MCF 10A (cell line): Measurements from ENCODE around the gene POLN. TPM values are rescaled to one million over a fixed set of nuclear protein-coding genes. Genes with fewer than 3 reads are reported as not detected.

Experiments used
- BruUV-seq: library from RNA; stranded (reverse); fragments of 400-500 nt; replicated peaks from 2 replicates; lab custom pipeline; 2021; lab: Mats Ljungman, UMichigan
- CTCF ChIA-PET: fragments of 300-600 bp; sonication (Branson Sonifier 250); formaldehyde crosslinking; extraction: SDS; loops from one replicate; lab custom pipeline; 2021; ENCODE audit warnings: antibody characterized with exemption, inconsistent platforms; lab: Yijun Ruan, JAX
- POLR2A ChIA-PET: fragments of 300-600, 350-650 bp; sonication (Branson Sonifier 250); formaldehyde crosslinking; extraction: SDS; loops from one replicate; lab custom pipeline; 2020; ENCODE audit warnings: antibody characterized with exemption, inconsistent platforms; lab: Yijun Ruan, JAX
- DNase-seq: peaks from one replicate; pipeline ENCODE4 v3.0.0-alpha.2; 2018; ENCODE audit not compliant: unreplicated experiment
- H3K27ac Mint-ChIP-seq: one replicate; pipeline ENCODE4 v1.8.0; 2022; ENCODE audit warnings: mild to moderate bottlenecking, low read depth, mixed read lengths; ENCODE audit not compliant: unreplicated experiment
- H3K27me3 Mint-ChIP-seq: one replicate; pipeline ENCODE4 v1.8.0; 2022; ENCODE audit warnings: mixed read lengths; ENCODE audit not compliant: insufficient read depth, unreplicated experiment
- H3K36me3 Mint-ChIP-seq: one replicate; pipeline ENCODE4 v1.8.0; 2022; ENCODE audit warnings: mild to moderate bottlenecking, moderate library complexity, mixed read lengths; ENCODE audit not compliant: insufficient read depth, unreplicated experiment
- H3K4me1 Mint-ChIP-seq: one replicate; pipeline ENCODE4 v1.8.0; 2022; ENCODE audit warnings: mixed read lengths; ENCODE audit not compliant: insufficient read depth, unreplicated experiment
- H3K4me3 Mint-ChIP-seq: one replicate; pipeline ENCODE4 v1.8.0; 2022; ENCODE audit warnings: mild to moderate bottlenecking, moderate library complexity, mixed read lengths; ENCODE audit not compliant: unreplicated experiment
- H3K9me3 Mint-ChIP-seq: one replicate; pipeline ENCODE4 v1.8.0; 2022; ENCODE audit warnings: mixed read lengths; ENCODE audit not compliant: unreplicated experiment
- intact Hi-C: fragments of 100-400 bp; cut with micrococcal nuclease; formaldehyde crosslinking; loops from 2 replicates; pipeline ENCODE4 v1.14.1; 2022
- total RNA-seq: library from RNA; stranded (reverse); gene quantifications from 2 replicates; pipeline ENCODE4 v1.2.3, GENCODE V29; 2022
- TF ChIP-seq, protein P1 (sequence below): fragments of 200-600 bp; IDR thresholded peaks from one replicate; pipeline ENCODE4 v1.8.0; 2022; ENCODE audit warnings: antibody characterized with exemption, mild to moderate bottlenecking; ENCODE audit not compliant: unreplicated experiment

Gene POLN
- total RNA-seq, 1 experiment from 2014 or later, result 3.1 TPM

- DNase-seq, result no peak
- H3K4me1 Mint-ChIP-seq, result peaks cover 14% of the 10 kb centered on the region
- no peak overlapping the region for H3K4me3 Mint-ChIP-seq
- TF ChIP-seq, protein P1, sequence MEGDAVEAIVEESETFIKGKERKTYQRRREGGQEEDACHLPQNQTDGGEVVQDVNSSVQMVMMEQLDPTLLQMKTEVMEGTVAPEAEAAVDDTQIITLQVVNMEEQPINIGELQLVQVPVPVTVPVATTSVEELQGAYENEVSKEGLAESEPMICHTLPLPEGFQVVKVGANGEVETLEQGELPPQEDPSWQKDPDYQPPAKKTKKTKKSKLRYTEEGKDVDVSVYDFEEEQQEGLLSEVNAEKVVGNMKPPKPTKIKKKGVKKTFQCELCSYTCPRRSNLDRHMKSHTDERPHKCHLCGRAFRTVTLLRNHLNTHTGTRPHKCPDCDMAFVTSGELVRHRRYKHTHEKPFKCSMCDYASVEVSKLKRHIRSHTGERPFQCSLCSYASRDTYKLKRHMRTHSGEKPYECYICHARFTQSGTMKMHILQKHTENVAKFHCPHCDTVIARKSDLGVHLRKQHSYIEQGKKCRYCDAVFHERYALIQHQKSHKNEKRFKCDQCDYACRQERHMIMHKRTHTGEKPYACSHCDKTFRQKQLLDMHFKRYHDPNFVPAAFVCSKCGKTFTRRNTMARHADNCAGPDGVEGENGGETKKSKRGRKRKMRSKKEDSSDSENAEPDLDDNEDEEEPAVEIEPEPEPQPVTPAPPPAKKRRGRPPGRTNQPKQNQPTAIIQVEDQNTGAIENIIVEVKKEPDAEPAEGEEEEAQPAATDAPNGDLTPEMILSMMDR, result no peak
- ChIA-PET CTCF (no interaction called here), POLR2A (interaction anchor here (0.7 kb wide), 1 partner anchor 176 kb away, joined by 3 read pairs; no protein-coding TSS in a partner anchor)
- peaks cover 9% of the 10 kb centered on the region for H3K36me3 Mint-ChIP-seq
- H3K27ac Mint-ChIP-seq, result no peak overlapping the region
- H3K9me3 Mint-ChIP-seq, result no peaks in the 10 kb centered on the region
- no TSS peak for BruUV-seq
- H3K27me3 Mint-ChIP-seq, result no peaks in the 10 kb centered on the region
- intact Hi-C loops, result no loop called here
Measured at GRCh38 chr4:2246384-2247127, 4.6 kb upstream of the POLN start.

DNA sequence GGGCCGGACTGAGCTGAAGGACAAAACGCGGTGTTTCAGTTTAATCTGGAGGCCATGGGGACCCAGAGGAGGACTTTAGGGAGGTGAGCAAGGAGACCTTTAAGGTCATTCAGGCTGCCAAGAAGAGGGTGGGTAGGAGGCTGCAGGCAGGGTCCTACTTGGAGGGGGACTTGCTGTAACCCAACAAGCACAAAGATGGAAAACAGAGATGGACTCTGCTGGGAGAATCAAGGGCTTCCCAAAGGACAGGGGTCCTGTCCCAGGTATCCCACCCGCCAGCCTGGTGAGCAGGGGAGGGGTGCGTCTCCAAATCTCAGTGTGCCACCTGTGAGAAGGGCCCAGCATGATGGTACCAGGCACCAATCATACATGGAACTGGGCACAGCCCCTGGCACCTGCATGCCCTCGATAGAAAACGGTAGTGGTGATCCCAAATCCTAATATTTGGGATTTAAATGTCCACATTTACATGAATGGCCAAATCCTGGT is 3.9 kb upstream of the POLN start:
- Mint-ChIP-seq H3K9me3 (no peaks in the 10 kb centered on the region), H3K36me3 (peaks cover 9% of the 10 kb centered on the region), H3K27me3 (no peaks in the 10 kb centered on the region), H3K4me3 (no peak overlapping the region), H3K27ac (no peak overlapping the region), H3K4me1 (peaks cover 15% of the 10 kb centered on the region)
- no TSS peak for BruUV-seq
- intact Hi-C loops, result no loop called here
- POLR2A ChIA-PET, result interaction anchor here (0.6 to 0.7 kb wide), 2 partner anchors 9 to 176 kb away, joined by 3 read pairs; no protein-coding TSS in a partner anchor
- CTCF ChIA-PET, result interaction anchor here (0.6 kb wide), 1 partner anchor 469 kb away, joined by 3 read pairs; no protein-coding TSS in a partner anchor
- TF ChIP-seq, protein P1, result no peak
- no peak for DNase-seq

GRCh38 chr4:2245057-2245786 is 3.3 kb upstream of the POLN start:
- Mint-ChIP-seq H3K4me3 (no peak overlapping the region), H3K9me3 (no peaks in the 10 kb centered on the region), H3K27me3 (no peaks in the 10 kb centered on the region), H3K36me3 (peaks cover 15% of the 10 kb centered on the region), H3K27ac (no peak overlapping the region), H3K4me1 (peaks cover 21% of the 10 kb centered on the region)
- BruUV-seq, result no TSS peak
- ChIA-PET POLR2A (interaction anchor here (0.6 kb wide), 1 partner anchor 9 kb away, joined by 3 read pairs; no protein-coding TSS in a partner anchor), CTCF (interaction anchor here (0.6 kb wide), 1 partner anchor 468 kb away, joined by 3 read pairs; no protein-coding TSS in a partner anchor)
- TF ChIP-seq, protein P1, result no peak
- intact Hi-C loops, result no loop called here
- DNase-seq, result no peak
